Left ventricle myocardium inferior (tissue), 1 donor: ENCODE measurements around the gene CNIH3. TPM values are rescaled to one million over a fixed set of nuclear protein-coding genes. Genes with fewer than 3 reads are reported as not detected.
"Not testable (repeated sequence)": the region's sequence is repeated elsewhere in the genome, so short reads cannot be mapped to it uniquely, and the experiment has no call there.

ENCODE experiments used
- DNase-seq: peaks from one replicate; pipeline ENCODE4 v3.0.0-alpha.2; 2020
- H3K27ac ChIP-seq: fragments of 200-600 bp; replicated peaks from 2 replicates; pipeline ENCODE4 v1.8.0; 2021
- H3K27me3 ChIP-seq: fragments of 200-600 bp; 2 replicates; pipeline ENCODE4 v1.8.0; 2021; ENCODE audit warnings: low read depth
- H3K36me3 ChIP-seq: fragments of 200-600 bp; 2 replicates; pipeline ENCODE4 v1.8.0; 2021
- H3K4me1 ChIP-seq: fragments of 200-600 bp; 2 replicates; pipeline ENCODE4 v1.8.0; 2021
- H3K4me3 ChIP-seq: fragments of 200-600 bp; 2 replicates; pipeline ENCODE4 v1.8.0; 2021; ENCODE audit warnings: mild to moderate bottlenecking, moderate library complexity
- H3K9me3 ChIP-seq: fragments of 200-600 bp; replicated peaks from 2 replicates; pipeline ENCODE4 v1.8.0; 2021
- CTCF ChIP-seq: fragments of 200-600 bp; IDR thresholded peaks from 2 replicates; pipeline ENCODE4 v1.8.0; 2021; ENCODE audit warnings: antibody characterized with exemption, mild to moderate bottlenecking, borderline replicate concordance
- intact Hi-C: fragments of 100-400 bp; cut with micrococcal nuclease; formaldehyde crosslinking; loops from one replicate; pipeline ENCODE4 v1.11.0; 2022
- total RNA-seq: library from RNA; stranded (reverse); fragmentation: NEBNext Ultra II Directional; extraction: Animal tissue kit (Norgen Biotek cat#: 25700); gene quantifications from one replicate; pipeline ENCODE4 v1.2.1, GENCODE V29; 2021
- donor health status: DM: no; HTN: yes; CAD: no; lungs with severe emphysema.

The CNIH3 gene
- total RNA-seq, 1 donor from 2014 or later = 1.1 TPM

DNA sequence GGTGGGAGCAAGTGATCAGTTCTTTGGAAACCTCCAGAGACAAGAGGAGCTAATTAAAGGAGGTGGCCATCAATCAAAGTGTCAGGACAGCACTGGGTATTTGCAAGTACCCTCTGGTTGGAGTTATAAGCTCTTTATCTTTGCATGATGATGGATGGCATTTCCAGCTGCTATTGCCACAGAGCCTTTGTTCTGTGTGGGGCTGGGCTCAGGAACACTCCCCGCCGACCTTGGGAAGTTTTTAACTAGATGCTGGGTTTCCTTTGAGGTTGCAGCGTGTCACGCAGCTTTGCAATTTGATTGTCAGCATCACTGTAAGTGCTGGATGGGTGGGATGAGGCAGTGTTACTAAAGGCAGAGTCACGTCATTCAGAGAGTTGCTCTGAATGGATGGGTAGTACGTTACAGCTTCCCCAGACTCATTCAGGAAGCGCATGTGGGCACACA, 68.9 kb downstream of the CNIH3 start:
- intact Hi-C loops = no loop called here
- Histone ChIP-seq H3K27ac (no peak overlapping the region), H3K36me3 (no peaks in the 10 kb centered on the region), H3K27me3 (peaks cover 30% of the 10 kb centered on the region), H3K9me3 (peaks cover 6% of the 10 kb centered on the region), H3K4me3 (no peak overlapping the region), H3K4me1 (no peaks in the 10 kb centered on the region)
- TF ChIP-seq CTCF = no peak
- no peak for DNase-seq

GRCh38 chr1:224686140-224686539, 70.0 kb downstream of the CNIH3 start:
- H3K9me3 ChIP-seq, H3K4me3 ChIP-seq, intact Hi-C loops, H3K4me1 ChIP-seq, H3K27ac ChIP-seq, H3K36me3 ChIP-seq, DNase-seq: not testable (repeated sequence)
- H3K27me3 ChIP-seq = peaks cover 30% of the 10 kb centered on the region

GRCh38 chr1:224687465-224687864, 71.3 kb downstream of the CNIH3 start:
- TF ChIP-seq CTCF = no peak
- no peak for DNase-seq

DNA sequence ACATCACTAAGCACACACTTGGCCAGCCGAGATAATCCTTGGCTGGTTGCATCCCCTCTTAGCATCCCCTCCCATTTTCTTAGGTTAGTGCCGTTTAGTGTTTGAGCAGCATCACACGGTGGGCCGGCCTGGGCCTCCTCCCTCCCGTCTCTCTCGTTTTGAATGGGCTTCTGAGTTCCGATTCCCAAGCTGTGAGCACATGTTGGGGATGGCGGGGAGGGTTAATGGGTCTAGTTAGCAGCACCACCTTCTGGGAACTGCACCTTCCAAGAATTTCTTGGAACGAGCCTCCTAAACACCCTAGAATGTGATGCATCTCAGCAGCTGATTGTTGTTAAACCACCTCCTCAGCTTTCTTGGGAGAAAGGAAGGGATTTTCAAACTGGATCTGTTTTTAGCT, 73.3 kb downstream of the CNIH3 start:
- no peak overlapping the region for H3K27ac ChIP-seq
- peaks cover 21% of the 10 kb centered on the region for H3K27me3 ChIP-seq
- H3K36me3 ChIP-seq = no peaks in the 10 kb centered on the region
- peaks cover 6% of the 10 kb centered on the region for H3K9me3 ChIP-seq
- no peak for TF ChIP-seq CTCF
- intact Hi-C loops = no loop called here
- H3K4me1 ChIP-seq = no peaks in the 10 kb centered on the region
- DNase-seq = no peak
- H3K4me3 ChIP-seq = no peak overlapping the region

More at GRCh38 chr1:224687465-224687864, 71.3 kb downstream of the CNIH3 start:
- H3K4me1 ChIP-seq = no peaks in the 10 kb centered on the region
- no peaks in the 10 kb centered on the region for H3K36me3 ChIP-seq
- H3K9me3 ChIP-seq = peaks cover 6% of the 10 kb centered on the region
- peaks cover 30% of the 10 kb centered on the region for H3K27me3 ChIP-seq
- no peak overlapping the region for H3K4me3 ChIP-seq
- no peak overlapping the region for H3K27ac ChIP-seq
- intact Hi-C loops = no loop called here

DNA sequence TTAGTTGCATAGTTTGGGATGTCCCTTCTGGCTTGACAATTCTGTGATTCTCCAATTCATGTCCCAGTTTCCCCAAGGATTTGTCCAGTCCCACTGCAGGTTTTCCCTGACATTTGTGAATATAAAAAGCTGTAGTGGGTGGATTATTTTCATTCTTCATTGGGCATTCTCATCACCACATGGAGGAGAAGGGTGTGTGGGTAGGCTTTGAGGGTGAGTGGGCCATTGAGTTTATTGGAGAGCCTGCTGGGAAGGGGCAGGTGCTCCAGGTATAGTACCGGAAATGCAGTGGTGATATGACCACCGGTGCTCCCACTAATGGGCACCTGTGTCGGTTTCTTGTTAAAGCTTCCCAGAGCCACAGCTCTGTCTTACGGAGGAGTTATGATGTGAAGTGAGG, 74.5 kb downstream of the CNIH3 start:
- H3K36me3 ChIP-seq = no peaks in the 10 kb centered on the region
- H3K4me3 ChIP-seq = no peak overlapping the region
- H3K27ac ChIP-seq = no peak overlapping the region
- peaks cover 6% of the 10 kb centered on the region for H3K9me3 ChIP-seq
- DNase-seq = no peak
- peaks cover 11% of the 10 kb centered on the region for H3K27me3 ChIP-seq
- no peaks in the 10 kb centered on the region for H3K4me1 ChIP-seq
- no peak for TF ChIP-seq CTCF
- intact Hi-C loops = no loop called here

DNA sequence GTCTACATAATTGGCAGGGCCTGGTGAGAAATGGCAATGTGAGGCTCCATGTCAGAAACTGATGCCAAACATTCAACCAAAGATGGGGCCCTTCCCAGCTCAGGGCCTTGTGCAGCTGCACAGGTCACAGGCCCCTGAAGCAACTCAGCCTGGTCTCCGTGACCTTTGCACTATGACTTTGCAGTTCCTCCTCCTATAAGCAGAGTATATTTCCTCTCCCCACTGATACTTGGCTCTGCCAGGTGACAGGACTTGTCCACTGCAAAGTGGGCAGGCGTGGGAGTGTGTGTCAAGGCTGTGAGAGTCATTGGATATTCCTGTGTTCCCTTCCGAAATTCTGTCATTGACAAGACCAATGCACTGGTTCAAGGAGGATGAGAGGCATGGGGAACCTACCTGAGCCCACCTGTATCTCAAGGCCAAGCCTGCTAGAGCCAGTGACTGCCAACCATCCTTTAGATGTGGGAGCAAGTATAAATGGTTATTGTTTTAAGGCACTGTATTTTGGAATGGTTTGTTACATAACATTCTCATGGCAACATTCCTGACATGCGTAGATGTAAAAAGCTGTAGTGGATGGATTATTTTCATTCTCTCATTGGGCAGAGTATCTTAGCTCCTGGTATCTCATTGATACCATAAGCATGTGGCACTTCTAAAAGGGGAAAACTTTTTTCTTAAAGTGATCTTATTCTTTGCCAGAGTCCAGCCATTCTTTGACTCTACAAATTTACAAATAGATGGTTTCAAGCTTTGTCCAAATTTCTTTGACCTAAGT, 75.2 kb downstream of the CNIH3 start:
- Histone ChIP-seq H3K27me3 (peaks cover 11% of the 10 kb centered on the region), H3K4me1 (no peaks in the 10 kb centered on the region), H3K9me3 (peaks cover 6% of the 10 kb centered on the region), H3K36me3 (no peaks in the 10 kb centered on the region), H3K27ac (no peak overlapping the region), H3K4me3 (no peak overlapping the region)
- no peak for TF ChIP-seq CTCF
- intact Hi-C loops = no loop called here
- DNase-seq = no peak
